DND-41 (cell line): ENCODE data around the gene MTA3.
"Not testable (repeated sequence)": the region's sequence is repeated elsewhere in the genome, so short reads cannot be mapped to it uniquely, and the experiment has no call there.

ENCODE experiments used
- ATAC-seq: fragments of 200-7000 bp; cut with Tn5 transposase; 3 replicates; pipeline ENCODE4 v1.9.1; 2021; ENCODE audit warnings: low read depth; ENCODE audit not compliant: insufficient read depth
- DNase-seq: peaks from one replicate; pipeline ENCODE4 v3.0.0-alpha.2; 2020
- H2AFZ ChIP-seq: 2 replicates; pipeline ENCODE4 v1.6.0; 2012; ENCODE audit warnings: low read depth, low read length
- H3K27ac ChIP-seq: 2 replicates; pipeline ENCODE4 v1.5.1; 2012; ENCODE audit warnings: low read length, inconsistent platforms
- H3K27me3 ChIP-seq: fragments of 200-600 bp; sonication (generic); 2 replicates; pipeline ENCODE4 v1.6.0; 2012; ENCODE audit warnings: low read length, mild to moderate bottlenecking, inconsistent platforms; ENCODE audit not compliant: insufficient read depth, poor library complexity
- H3K36me3 ChIP-seq: 2 replicates; pipeline ENCODE4 v1.5.1; 2012; ENCODE audit warnings: low read length, inconsistent platforms; ENCODE audit not compliant: insufficient read depth
- H3K4me1 ChIP-seq: 2 replicates; pipeline ENCODE4 v1.5.1; 2012; ENCODE audit warnings: mild to moderate bottlenecking, low read length; ENCODE audit not compliant: insufficient read depth
- H3K4me2 ChIP-seq: 2 replicates; pipeline ENCODE4 v1.6.0; 2012; ENCODE audit warnings: mild to moderate bottlenecking, moderate library complexity, low read length, inconsistent platforms; ENCODE audit not compliant: insufficient read depth
- H3K4me3 ChIP-seq, 2 experiments: fragments of 200-600 bp in 1 of 2; shearing (Covaris generic) in 1 of 2; 2 replicates each; pipeline ENCODE4 v1.5.1; 2012 to 2016; ENCODE audit warnings: inconsistent platforms in 2 of 2, low read length in 2 of 2, mild to moderate bottlenecking in 2 of 2, low read depth in 1 of 2, moderate library complexity in 1 of 2
- H3K79me2 ChIP-seq: 2 replicates; pipeline ENCODE4 v1.6.0; 2012; ENCODE audit warnings: low read length, inconsistent platforms; ENCODE audit not compliant: insufficient read depth
- H3K9ac ChIP-seq: 2 replicates; pipeline ENCODE4 v1.6.0; 2012; ENCODE audit warnings: low read depth, mild to moderate bottlenecking, inconsistent platforms, low read length, moderate library complexity
- H3K9me3 ChIP-seq: 2 replicates; pipeline ENCODE4 v1.5.1; 2012; ENCODE audit warnings: low read length, moderate library complexity, mild to moderate bottlenecking, inconsistent platforms; ENCODE audit not compliant: insufficient read depth, severe bottlenecking
- H4K20me1 ChIP-seq: 2 replicates; pipeline ENCODE4 v1.6.0; 2012; ENCODE audit warnings: low read length; ENCODE audit not compliant: insufficient read depth
- CTCF ChIP-seq: IDR thresholded peaks from 2 replicates; pipeline ENCODE4 v1.5.1; 2012; ENCODE audit warnings: borderline replicate concordance, low read length, moderate library complexity, mild to moderate bottlenecking; ENCODE audit not compliant: poor library complexity, severe bottlenecking; ENCODE audit errors: extremely low read depth
- EZH2 ChIP-seq: IDR thresholded peaks from 3 replicates; pipeline ENCODE4 v1.6.1; 2012; ENCODE audit warnings: borderline replicate concordance, low read depth, mild to moderate bottlenecking, moderate library complexity, low read length, inconsistent platforms; ENCODE audit not compliant: severe bottlenecking

Gene MTA3

GRCh38 chr2:42723465-42723864 is 155.0 kb downstream of the MTA3 start:
- no peak for ATAC-seq
- no peak overlapping the region for H3K4me2 ChIP-seq
- TF ChIP-seq CTCF (no peak), EZH2 (no peak)
- no peaks in the 10 kb centered on the region for H3K27me3 ChIP-seq
- H3K79me2 ChIP-seq = no peaks in the 10 kb centered on the region
- H3K9me3 ChIP-seq = no peaks in the 10 kb centered on the region
- no peaks in the 10 kb centered on the region for H4K20me1 ChIP-seq
- no peak overlapping the region for H3K4me3 ChIP-seq
- H3K36me3 ChIP-seq = peaks cover 6% of the 10 kb centered on the region; the same call in 1 of the 2 replicates
- no peak overlapping the region for H2AFZ ChIP-seq
- H3K4me1 ChIP-seq = no peaks in the 10 kb centered on the region
- no peak for DNase-seq
- H3K9ac ChIP-seq = no peak overlapping the region
- no peak overlapping the region for H3K27ac ChIP-seq

- Histone ChIP-seq H3K4me2 (no peak overlapping the region), H3K4me1 (no peaks in the 10 kb centered on the region), H3K27ac (no peak overlapping the region), H4K20me1 (no peaks in the 10 kb centered on the region), H3K9me3 (peaks cover 5% of the 10 kb centered on the region), H3K79me2 (no peaks in the 10 kb centered on the region), H3K36me3 (peaks cover 12% of the 10 kb centered on the region; the same call in 1 of the 2 replicates), H3K9ac (no peak overlapping the region), H3K27me3 (no peaks in the 10 kb centered on the region), H2AFZ (no peak overlapping the region), H3K4me3 (no peak overlapping the region)
- ATAC-seq = no peak
- no peak for TF ChIP-seq EZH2
- TF ChIP-seq CTCF = no peak
- no peak for DNase-seq
These were observed 156.5 kb downstream of the MTA3 start for GRCh38 chr2:42724886-42725285.

GRCh38 chr2:42725657-42726056 is 157.2 kb downstream of the MTA3 start:
- H3K9ac ChIP-seq = no peak overlapping the region
- no peaks in the 10 kb centered on the region for H3K4me1 ChIP-seq
- DNase-seq (no peak), ATAC-seq (no peak)
- H3K36me3 ChIP-seq = peaks cover 12% of the 10 kb centered on the region; the same call in 1 of the 2 replicates
- H3K9me3 ChIP-seq = peaks cover 5% of the 10 kb centered on the region
- no peaks in the 10 kb centered on the region for H4K20me1 ChIP-seq
- no peaks in the 10 kb centered on the region for H3K27me3 ChIP-seq
- H3K4me2 ChIP-seq = no peak overlapping the region
- no peak overlapping the region for H3K4me3 ChIP-seq
- TF ChIP-seq EZH2 (no peak), CTCF (no peak)
- no peak overlapping the region for H3K27ac ChIP-seq
- H3K79me2 ChIP-seq = no peaks in the 10 kb centered on the region
- H2AFZ ChIP-seq = no peak overlapping the region

- Histone ChIP-seq H3K36me3 (peaks cover 12% of the 10 kb centered on the region; the same call in 1 of the 2 replicates), H2AFZ (no peak overlapping the region), H3K79me2 (no peaks in the 10 kb centered on the region), H3K4me2 (no peak overlapping the region), H3K27me3 (no peaks in the 10 kb centered on the region), H3K4me3 (no peak overlapping the region), H3K9ac (no peak overlapping the region), H3K9me3 (peaks cover 5% of the 10 kb centered on the region), H3K27ac (no peak overlapping the region), H3K4me1 (no peaks in the 10 kb centered on the region), H4K20me1 (no peaks in the 10 kb centered on the region)
- TF ChIP-seq CTCF (no peak), EZH2 (no peak)
- no peak for DNase-seq
- no peak for ATAC-seq
These were observed 158.2 kb downstream of the MTA3 start for GRCh38 chr2:42726680-42727079.

- H3K27ac ChIP-seq, H3K27me3 ChIP-seq, H3K4me2 ChIP-seq, H3K79me2 ChIP-seq, H3K9ac ChIP-seq, H3K4me1 ChIP-seq, ATAC-seq, DNase-seq, H3K4me3 ChIP-seq, H2AFZ ChIP-seq, H4K20me1 ChIP-seq: not testable (repeated sequence)
- Histone ChIP-seq H3K36me3 (peaks cover 19% of the 10 kb centered on the region), H3K9me3 (peaks cover 21% of the 10 kb centered on the region)
These were observed 162.9 kb downstream of the MTA3 start for GRCh38 chr2:42731316-42731715.
